ENCODE results near the gene RIPOR3.
A peak's percentile ranks its signal among the peaks of the same experiment; 100 is the strongest.
"Not testable (repeated sequence)": the region's sequence is repeated elsewhere in the genome, so short reads cannot be mapped to it uniquely, and the experiment has no call there.

Gene RIPOR3

DNA sequence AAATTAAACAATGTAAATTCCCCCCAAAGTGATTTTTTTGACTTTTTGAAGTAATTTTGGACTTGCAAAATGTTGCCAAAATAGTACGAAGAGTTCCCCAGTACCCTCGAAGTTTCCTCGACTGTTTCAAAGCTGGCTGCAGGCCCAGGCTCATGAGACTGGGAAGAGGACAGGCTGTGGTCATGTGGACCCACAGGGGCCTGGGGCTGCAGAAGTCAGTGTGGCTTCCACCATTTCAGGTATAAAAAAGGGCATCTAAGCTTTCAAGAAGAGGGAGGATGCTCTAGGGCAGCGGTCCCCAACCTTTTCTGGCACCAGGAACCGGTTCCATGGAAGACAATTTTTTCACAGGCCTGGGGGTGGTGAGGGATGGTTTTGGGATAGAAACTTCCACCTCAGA is 106.1 kb downstream of the RIPOR3 start:
- ATAC-seq: no peak

DNA sequence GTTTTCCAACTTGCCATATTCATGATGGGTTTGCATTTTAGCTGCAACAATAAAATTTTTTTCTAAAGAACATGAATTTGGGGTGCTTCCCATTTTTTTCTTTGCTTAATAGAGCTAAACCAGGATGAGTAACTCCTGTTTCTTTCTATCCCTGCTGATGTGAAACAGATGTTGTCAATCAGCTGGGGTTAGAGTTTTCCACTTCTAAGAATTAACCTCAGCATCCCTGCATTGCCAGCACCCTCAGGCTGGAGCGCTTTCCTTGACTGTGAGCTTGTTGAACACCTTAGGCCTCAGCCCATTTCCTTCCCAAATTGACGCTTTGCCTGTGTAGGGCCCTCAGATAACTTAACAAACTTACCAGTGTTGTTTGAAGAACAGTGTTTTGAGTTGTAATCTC is 106.7 kb downstream of the RIPOR3 start:
- no peak for ATAC-seq

GRCh38 chr20:50583442-50584150 is 107.7 kb downstream of the RIPOR3 start:
- ATAC-seq: no peak

GRCh38 chr20:50582591-50583234 is 108.6 kb downstream of the RIPOR3 start:
- ATAC-seq: no peak

DNA sequence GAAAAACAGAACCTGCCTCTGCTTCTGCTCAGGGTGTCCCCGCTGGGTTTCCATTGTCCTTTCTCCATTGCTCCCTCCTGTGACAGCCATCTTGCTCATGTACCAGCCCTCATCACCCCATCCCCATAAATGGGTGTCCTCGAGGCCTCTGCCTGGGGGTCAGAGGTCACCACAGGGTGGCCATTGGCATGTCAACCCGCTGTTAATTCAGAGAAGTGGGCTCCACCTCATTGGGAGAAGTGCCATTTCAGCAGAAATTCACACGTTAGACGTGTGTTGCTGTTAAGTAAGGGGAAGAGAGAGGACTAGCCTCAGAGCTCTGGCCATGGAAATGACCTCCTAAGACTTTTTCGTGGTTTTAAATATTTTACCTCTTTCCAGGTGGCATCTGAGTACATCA is 109.2 kb downstream of the RIPOR3 start:
- ATAC-seq: no peak

DNA sequence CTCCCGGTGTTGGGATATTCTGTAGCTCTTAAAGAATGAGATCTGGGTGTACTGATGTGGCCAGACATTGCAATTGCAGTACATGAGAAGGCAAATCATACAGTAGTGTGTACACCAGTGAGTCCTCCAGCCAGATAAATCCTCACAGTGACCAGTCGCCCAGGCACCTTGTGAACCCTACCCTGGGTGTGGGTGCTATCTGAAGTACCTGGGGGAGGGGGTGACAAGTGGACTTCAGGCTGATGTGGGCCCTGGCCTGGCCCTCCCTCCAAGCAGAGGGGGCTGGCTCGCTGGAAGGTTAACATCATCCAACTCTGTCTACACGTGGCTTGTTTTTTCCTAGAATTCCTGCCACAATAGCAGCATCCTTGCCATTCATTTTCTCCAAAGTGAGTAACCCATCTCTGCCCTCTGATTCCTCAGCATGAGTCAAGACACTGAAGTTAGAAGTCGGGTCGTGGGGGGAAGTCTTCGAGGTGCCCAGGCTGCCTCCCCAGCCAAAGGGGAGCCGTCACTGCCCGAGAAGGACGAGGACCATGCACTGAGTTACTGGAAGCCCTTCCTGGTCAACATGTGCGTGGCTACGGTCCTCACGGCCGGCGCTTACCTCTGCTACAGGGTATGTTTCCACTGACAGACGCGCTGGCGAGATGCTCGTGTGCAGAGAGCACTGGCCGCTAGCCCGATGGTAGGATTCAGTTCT is 110.3 kb downstream of the RIPOR3 start:
- no peak for ATAC-seq

DNA sequence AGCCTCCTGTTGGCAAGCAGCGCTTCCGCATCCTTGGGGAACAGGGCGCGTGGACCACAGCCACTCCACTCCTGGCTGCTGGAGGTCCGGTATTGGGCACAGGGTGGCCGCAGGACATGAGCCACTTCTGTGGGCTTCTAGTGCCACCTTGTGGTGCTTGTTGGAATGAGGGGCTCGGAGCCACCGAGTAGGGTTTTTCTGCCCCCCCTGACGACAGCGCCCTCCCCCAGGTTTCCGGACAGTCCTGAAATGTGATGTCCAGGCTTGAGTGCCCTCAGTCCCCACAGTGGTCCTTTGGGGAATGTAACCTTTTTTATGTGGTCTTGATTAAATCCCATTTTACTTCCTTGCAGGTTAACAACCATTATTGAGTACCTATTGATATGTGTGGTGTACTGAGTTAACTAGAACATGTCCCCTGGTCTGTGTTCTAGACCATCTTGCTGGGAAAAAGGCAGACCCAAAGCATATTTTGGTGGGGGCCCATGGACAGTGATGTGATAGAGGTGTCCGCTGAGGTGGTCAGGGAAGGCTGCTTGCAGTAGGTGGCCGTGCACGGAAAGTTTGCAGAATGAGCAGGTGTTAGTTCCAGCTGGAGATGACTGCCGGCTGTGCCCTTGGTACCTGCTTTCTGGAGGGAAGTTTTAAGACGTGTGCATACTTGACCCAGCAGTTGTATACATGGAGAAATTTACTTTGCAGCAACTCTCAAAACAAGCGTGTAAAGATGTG is 111.2 kb downstream of the RIPOR3 start:
- ATAC-seq: peak in 1 of 2 donors; percentile 27

- no peak for ATAC-seq
Observed at GRCh38 chr20:50579511-50579910, 111.8 kb downstream of the RIPOR3 start.

DNA sequence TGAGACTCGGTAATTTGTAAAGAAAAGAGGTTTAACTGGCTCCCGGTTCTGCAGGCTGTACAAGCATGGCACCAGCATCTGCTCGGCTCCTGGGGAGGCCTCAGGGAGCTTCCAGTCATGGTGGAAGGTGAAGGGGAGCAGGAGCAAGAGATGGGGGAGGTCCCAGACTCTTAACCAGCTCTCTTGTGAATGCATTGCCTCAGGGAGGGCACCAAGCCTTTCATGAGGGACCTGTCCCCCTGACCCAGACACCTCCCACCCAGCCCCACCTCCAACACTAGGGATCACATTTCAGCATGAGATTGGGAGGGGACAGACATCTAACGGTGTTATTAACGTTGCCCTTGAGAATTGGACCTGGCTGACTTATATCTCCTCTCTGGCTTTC is 112.6 kb downstream of the RIPOR3 start:
- no peak for ATAC-seq

DNA sequence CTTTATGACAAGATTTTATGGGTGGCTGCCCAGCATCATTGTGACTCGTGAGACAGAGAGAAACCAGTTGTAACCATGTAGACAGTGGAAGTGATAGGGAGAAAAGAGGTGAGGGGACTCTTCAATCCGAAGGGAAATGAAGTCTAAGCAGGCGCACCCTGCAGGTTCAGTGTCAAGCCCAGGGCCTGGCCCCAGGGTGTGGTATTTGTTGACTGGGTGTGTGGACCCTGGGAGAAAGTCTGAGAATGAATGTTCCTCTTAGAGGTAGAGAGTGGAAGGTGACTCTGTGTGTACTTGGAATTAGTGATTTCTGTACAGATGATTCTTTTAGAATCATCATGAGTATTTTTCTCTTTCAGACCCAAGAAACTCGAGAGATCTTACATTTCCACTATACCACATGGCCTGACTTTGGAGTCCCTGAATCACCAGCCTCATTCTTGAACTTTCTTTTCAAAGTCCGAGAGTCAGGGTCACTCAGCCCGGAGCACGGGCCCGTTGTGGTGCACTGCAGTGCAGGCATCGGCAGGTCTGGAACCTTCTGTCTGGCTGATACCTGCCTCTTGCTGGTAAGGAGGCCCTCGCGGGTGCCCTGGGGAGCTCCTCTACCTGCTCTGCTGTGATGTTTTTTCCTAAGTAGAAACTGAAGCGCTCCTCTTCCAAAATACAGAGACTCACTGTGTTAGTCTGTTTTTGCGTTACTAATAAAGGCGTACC is 113.1 kb downstream of the RIPOR3 start:
- ATAC-seq: peak in 1 of 2 donors; percentile 40

DNA sequence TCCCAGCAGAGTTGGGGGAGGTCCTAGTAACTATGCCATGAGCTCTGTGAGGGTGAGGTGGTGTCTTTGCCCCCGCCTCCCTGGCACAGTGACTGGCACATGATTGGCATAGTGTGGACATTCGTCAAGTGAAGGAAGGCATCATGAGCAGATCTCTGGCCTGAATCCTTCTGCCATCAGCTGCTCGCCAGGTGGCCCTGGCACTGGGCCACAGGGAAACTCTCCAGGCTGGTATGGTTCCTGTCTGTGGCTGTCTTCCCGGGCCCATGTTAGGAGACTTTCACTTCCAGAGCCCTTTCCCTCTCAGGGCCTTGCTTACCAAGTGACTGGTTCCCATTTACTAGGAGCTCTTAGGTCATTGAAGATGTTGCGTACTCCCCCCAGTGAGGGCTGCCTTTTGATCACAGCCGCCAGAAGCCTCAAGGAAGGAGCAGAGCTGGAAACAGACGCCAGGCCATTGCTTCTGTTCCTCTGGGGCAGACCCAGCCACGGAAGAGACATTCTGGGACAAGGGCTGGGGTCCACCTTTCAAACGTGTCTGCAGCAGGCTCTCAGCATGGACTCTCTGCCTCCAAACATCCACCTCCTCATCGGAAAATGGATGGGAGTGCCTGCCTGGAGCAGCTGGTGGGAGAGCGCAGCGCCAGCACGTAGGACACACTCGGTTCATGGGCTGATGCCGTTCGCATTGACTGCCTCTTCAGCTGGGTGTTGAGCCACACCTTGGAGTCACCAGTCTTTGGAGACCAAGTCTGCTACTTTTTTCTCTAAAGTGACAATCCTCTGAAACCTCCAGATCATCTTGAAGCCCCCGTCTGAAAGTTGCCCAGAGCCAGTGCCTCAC is 113.9 kb downstream of the RIPOR3 start:
- ATAC-seq: no peak

DNA sequence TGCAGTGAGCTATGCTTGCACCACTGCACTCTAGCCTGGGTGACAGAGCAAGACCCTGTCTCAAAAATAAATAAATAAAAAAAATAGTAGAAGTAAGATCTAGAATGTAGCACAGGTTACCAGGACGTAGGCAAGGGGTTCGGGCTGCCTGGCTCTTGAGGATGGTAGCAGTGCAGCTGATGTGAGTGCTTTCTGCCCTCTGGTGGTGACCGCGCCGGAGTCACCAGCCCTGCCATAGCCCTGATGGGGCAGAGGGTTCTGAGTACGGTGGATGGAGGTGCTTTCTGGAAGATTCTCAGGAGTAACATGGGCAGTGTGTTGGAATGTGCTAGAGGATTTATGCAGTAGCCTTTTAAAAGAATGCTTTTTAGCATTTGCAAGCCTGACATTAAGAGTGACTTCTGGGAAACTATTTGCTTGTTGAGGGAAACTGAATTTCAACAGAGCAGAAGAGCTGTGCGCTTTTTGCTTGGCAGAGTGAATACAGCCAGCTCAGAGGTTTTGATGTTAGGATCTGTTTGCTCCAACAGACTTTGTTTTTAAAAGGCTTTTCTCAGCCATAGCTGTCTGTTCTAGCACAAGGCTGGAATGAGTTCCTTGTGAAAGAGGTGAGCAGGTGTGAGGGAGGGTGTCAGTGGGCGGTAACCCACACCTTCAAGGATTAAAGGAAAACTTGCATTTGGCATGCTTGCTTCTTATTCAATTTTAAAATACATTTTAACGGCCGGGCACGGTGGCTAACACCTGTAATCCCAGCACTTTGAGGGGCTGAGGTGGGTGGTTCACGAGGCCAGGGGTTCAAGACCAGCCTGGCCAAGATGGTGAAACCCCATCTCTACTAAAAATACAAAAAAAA is 115.2 kb downstream of the RIPOR3 start:
- peak; percentile 92 to 93 for ATAC-seq

DNA sequence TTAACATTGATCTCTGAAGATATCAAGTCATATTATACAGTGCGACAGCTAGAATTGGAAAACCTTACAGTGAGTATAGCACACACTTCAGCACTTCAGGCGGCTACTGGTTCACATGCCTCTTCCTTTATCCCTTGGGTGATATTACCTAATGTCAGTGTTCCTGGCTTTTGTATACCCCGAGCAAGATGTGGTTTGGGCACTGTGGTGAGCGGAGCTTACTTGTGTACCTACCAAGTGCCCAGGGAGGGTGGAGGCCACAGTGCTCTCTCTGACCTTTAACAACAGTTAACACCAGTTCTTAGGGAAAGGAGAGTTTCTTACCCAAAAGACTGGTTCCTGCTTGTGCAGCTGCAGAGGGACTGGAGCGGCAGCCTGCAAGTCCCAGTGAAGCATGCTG is 116.8 kb downstream of the RIPOR3 start:
- ATAC-seq: no peak

DNA sequence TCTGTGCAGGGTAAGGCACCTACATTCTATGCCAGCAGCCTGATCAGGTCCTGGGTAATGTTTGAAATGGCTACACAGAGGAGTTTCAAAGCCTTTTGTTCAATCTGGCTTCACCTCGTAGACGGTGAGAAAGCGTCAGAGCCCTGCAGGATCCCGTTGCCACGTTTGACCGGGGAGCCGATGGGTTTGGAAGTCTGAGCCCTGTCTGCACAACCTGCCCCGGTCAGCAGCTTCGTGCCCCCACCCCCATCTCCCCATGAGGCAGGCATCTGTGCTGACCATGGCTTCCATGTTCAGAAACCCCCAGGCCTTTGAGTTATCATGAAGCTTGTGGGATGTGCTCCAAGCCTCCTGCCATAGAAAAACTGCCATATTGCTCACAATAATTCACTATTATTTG is 117.2 kb downstream of the RIPOR3 start:
- no peak for ATAC-seq

DNA sequence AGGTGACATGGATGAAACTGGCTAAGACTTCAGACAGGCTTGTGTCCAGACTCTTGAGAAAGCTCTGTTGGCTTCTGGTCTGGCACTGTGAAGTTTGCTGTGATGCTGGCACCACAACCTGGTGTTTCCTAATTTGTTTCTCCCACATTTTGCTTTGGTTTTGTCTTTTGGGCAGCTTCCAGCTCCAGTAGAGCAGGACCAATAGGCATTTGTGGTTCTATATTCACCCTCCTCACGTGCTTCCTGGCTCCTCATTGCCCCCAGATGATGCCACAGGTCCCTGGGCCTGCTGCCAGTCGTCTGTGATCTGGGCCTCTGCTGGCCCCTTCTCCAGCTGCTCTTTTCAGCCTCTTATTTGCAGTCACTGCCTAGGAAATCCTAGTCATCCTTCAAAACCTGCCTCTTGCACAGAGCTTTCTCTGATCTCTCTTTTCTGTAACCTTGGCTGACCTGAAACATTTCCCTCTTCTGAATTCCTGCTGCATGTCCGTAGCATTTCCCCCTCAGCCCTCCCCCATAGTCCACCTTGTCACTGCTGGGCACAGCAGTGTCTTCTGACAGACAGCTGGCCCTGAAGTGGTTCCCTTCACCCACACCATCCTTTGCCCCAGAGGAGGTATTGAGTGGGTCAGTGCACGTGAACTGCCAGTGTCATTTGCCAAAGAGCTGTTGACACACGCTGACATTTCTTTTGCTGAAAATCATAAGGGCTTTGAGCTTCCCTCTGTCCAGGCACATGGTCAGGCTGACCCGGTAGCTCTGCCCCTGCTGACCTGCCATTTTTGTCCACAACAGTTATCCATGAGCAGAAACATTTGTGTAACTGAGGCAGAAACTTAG is 118.2 kb downstream of the RIPOR3 start:
- ATAC-seq: no peak

- ATAC-seq: no peak
Observed at GRCh38 chr20:50571466-50571865, 119.9 kb downstream of the RIPOR3 start.

DNA sequence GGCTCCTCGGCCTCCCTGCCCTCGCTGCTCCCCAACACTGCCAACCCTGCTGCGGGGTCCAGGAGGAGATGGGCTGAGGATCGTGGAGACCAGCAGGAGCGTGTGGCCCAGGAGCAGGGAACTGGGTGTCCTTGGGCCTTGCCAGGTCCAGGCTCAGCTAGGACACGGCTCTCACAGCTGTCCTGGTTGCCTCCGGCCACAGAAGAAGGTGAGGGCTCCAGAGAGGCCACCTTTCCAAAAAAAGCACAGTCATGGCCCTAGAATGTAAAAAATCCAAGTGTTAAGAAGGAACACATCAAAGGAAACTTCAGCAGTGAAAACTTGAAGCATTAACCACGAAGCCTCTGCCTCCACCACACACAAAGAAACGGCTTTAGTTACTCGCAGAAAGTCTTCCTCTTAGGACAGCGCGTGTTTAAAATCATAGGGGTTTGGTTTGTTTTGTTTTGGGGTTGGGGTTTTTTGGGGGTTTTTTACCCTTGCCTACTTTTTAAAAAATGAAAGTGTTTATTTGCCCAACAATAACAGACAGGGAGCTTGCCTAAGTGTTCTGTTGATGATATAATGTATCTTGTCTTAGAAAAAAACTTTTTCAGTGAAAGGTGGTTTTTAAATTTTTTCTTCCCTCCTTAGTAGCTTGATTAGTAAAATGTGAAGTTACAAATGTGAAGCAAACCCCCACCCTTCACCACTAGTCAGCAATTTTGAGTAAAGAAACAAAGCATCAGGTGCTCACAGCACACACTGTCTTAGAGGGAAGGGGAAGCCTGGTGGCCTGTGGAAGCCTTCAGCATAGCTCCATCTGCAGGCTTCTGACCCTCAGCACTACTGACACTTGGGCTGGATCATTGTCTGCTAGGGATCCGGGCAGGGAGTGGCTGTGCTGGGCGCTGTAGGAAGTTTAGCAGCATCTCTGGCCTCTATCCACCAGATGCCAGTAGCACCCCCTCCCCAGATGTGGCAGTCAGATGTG is 121.2 kb downstream of the RIPOR3 start:
- peak; percentile 86 to 89 for ATAC-seq

DNA sequence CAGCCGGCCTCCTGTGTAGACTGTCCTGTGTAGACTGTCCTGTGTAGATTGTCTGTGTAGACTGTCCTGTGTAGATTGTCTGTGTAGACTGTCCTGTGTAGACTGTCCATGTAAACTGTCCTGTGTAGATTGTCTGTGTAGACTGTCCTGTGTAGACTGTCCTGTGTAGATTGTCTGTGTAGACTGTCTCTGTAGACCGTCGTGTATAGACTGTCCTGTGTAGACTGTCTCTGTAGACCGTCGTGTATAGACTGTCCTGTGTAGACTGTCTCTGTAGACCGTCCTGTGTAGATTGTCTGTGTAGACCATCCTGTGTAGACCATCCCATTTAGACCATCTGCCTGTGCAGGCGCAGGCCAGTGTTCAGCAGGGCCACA is 121.9 kb downstream of the RIPOR3 start:
- ATAC-seq: not testable (repeated sequence)

GRCh38 chr20:50568549-50568942 is 122.8 kb downstream of the RIPOR3 start:
- ATAC-seq: no peak
